Measurements from ENCODE around the gene CERS6.

CERS6 gene

GRCh38 chr2:168583710-168584521 is 127.8 kb downstream of the CERS6 start:
- Histone ChIP-seq H3K36me3 (ENCODE audit: insufficient read depth, low read length) (no peaks in the 10 kb centered on the region), H3K4me3 (ENCODE audit: low read depth in 1 of 2, low read length in 2 of 2) (no peak overlapping the region), H3K4me1 (ENCODE audit: insufficient read depth, low read length) (no peaks in the 10 kb centered on the region), H3K9ac (ENCODE audit: low read length) (no peak overlapping the region), H3K27ac (ENCODE audit: low read depth, low read length) (no peak overlapping the region), H3K9me3 (ENCODE audit: low read length) (no peaks in the 10 kb centered on the region), H3K27me3 (ENCODE audit: control insufficient read depth in 1 of 2, insufficient read depth in 2 of 2, low read length in 2 of 2) (no peaks in the 10 kb centered on the region)

- no peak overlapping the region for H3K9ac ChIP-seq (ENCODE audit: low read length)
- no peaks in the 10 kb centered on the region for H3K27me3 ChIP-seq (ENCODE audit: control insufficient read depth in 1 of 2, insufficient read depth in 2 of 2, low read length in 2 of 2)
- H3K36me3 ChIP-seq (ENCODE audit: insufficient read depth, low read length), result no peaks in the 10 kb centered on the region
- H3K27ac ChIP-seq (ENCODE audit: low read depth, low read length), result no peak overlapping the region
- no peaks in the 10 kb centered on the region for H3K9me3 ChIP-seq (ENCODE audit: low read length)
- no peak overlapping the region for H3K4me3 ChIP-seq (ENCODE audit: low read depth in 1 of 2, low read length in 2 of 2)
- no peaks in the 10 kb centered on the region for H3K4me1 ChIP-seq (ENCODE audit: insufficient read depth, low read length)
These were observed 128.8 kb downstream of the CERS6 start for GRCh38 chr2:168584911-168585310.

- H3K9ac ChIP-seq (ENCODE audit: low read length), result no peak overlapping the region
- no peaks in the 10 kb centered on the region for H3K9me3 ChIP-seq (ENCODE audit: low read length)
- no peaks in the 10 kb centered on the region for H3K36me3 ChIP-seq (ENCODE audit: insufficient read depth, low read length)
- no peak overlapping the region for H3K4me3 ChIP-seq (ENCODE audit: low read depth in 1 of 2, low read length in 2 of 2)
- H3K4me1 ChIP-seq (ENCODE audit: insufficient read depth, low read length), result no peaks in the 10 kb centered on the region
- H3K27ac ChIP-seq (ENCODE audit: low read depth, low read length), result no peak overlapping the region
- H3K27me3 ChIP-seq (ENCODE audit: control insufficient read depth in 1 of 2, insufficient read depth in 2 of 2, low read length in 2 of 2), result no peaks in the 10 kb centered on the region
These were observed 129.6 kb downstream of the CERS6 start for GRCh38 chr2:168585700-168586099.

- Histone ChIP-seq H3K9me3 (ENCODE audit: low read length) (no peaks in the 10 kb centered on the region), H3K36me3 (ENCODE audit: insufficient read depth, low read length) (no peaks in the 10 kb centered on the region), H3K9ac (ENCODE audit: low read length) (no peak overlapping the region), H3K27me3 (ENCODE audit: control insufficient read depth in 1 of 2, insufficient read depth in 2 of 2, low read length in 2 of 2) (no peaks in the 10 kb centered on the region), H3K4me1 (ENCODE audit: insufficient read depth, low read length) (no peaks in the 10 kb centered on the region), H3K4me3 (ENCODE audit: low read depth in 1 of 2, low read length in 2 of 2) (no peak overlapping the region), H3K27ac (ENCODE audit: low read depth, low read length) (no peak overlapping the region)
These were observed 131.2 kb downstream of the CERS6 start for GRCh38 chr2:168587307-168587706.

GRCh38 chr2:168589236-168590211 is 133.5 kb downstream of the CERS6 start:
- Histone ChIP-seq H3K4me3 (ENCODE audit: low read depth in 1 of 2, low read length in 2 of 2) (no peak overlapping the region), H3K9me3 (ENCODE audit: low read length) (no peaks in the 10 kb centered on the region), H3K27me3 (ENCODE audit: control insufficient read depth in 1 of 2, insufficient read depth in 2 of 2, low read length in 2 of 2) (no peaks in the 10 kb centered on the region), H3K36me3 (ENCODE audit: insufficient read depth, low read length) (no peaks in the 10 kb centered on the region), H3K9ac (ENCODE audit: low read length) (no peak overlapping the region), H3K27ac (ENCODE audit: low read depth, low read length) (no peak overlapping the region), H3K4me1 (ENCODE audit: insufficient read depth, low read length) (no peaks in the 10 kb centered on the region)

GRCh38 chr2:168592181-168592831 is 136.2 kb downstream of the CERS6 start:
- Histone ChIP-seq H3K9ac (ENCODE audit: low read length) (no peak overlapping the region), H3K4me1 (ENCODE audit: insufficient read depth, low read length) (no peaks in the 10 kb centered on the region), H3K27ac (ENCODE audit: low read depth, low read length) (no peak overlapping the region), H3K4me3 (ENCODE audit: low read depth in 1 of 2, low read length in 2 of 2) (no peak overlapping the region), H3K27me3 (ENCODE audit: control insufficient read depth in 1 of 2, insufficient read depth in 2 of 2, low read length in 2 of 2) (no peaks in the 10 kb centered on the region), H3K36me3 (ENCODE audit: insufficient read depth, low read length) (no peaks in the 10 kb centered on the region), H3K9me3 (ENCODE audit: low read length) (no peaks in the 10 kb centered on the region)

- no peak overlapping the region for H3K27ac ChIP-seq (ENCODE audit: low read depth, low read length)
- H3K4me1 ChIP-seq (ENCODE audit: insufficient read depth, low read length), result no peaks in the 10 kb centered on the region
- H3K9ac ChIP-seq (ENCODE audit: low read length), result no peak overlapping the region
- no peaks in the 10 kb centered on the region for H3K9me3 ChIP-seq (ENCODE audit: low read length)
- H3K27me3 ChIP-seq (ENCODE audit: control insufficient read depth in 1 of 2, insufficient read depth in 2 of 2, low read length in 2 of 2), result no peaks in the 10 kb centered on the region
- no peak overlapping the region for H3K4me3 ChIP-seq (ENCODE audit: low read depth in 1 of 2, low read length in 2 of 2)
- H3K36me3 ChIP-seq (ENCODE audit: insufficient read depth, low read length), result no peaks in the 10 kb centered on the region
These were observed 137.6 kb downstream of the CERS6 start for GRCh38 chr2:168593713-168594112.

GRCh38 chr2:168594778-168595177 is 138.7 kb downstream of the CERS6 start:
- Histone ChIP-seq H3K27me3 (ENCODE audit: control insufficient read depth in 1 of 2, insufficient read depth in 2 of 2, low read length in 2 of 2) (no peaks in the 10 kb centered on the region), H3K9me3 (ENCODE audit: low read length) (no peaks in the 10 kb centered on the region), H3K36me3 (ENCODE audit: insufficient read depth, low read length) (no peaks in the 10 kb centered on the region), H3K27ac (ENCODE audit: low read depth, low read length) (no peak overlapping the region), H3K4me1 (ENCODE audit: insufficient read depth, low read length) (no peaks in the 10 kb centered on the region), H3K9ac (ENCODE audit: low read length) (no peak overlapping the region), H3K4me3 (ENCODE audit: low read depth in 1 of 2, low read length in 2 of 2) (no peak overlapping the region)

GRCh38 chr2:168596881-168597655 is 141.0 kb downstream of the CERS6 start:
- no peaks in the 10 kb centered on the region for H3K9me3 ChIP-seq (ENCODE audit: low read length)
- no peaks in the 10 kb centered on the region for H3K4me1 ChIP-seq (ENCODE audit: insufficient read depth, low read length)
- no peaks in the 10 kb centered on the region for H3K36me3 ChIP-seq (ENCODE audit: insufficient read depth, low read length)
- H3K27ac ChIP-seq (ENCODE audit: low read depth, low read length), result no peak overlapping the region
- H3K9ac ChIP-seq (ENCODE audit: low read length), result no peak overlapping the region
- H3K27me3 ChIP-seq (ENCODE audit: control insufficient read depth in 1 of 2, insufficient read depth in 2 of 2, low read length in 2 of 2), result no peaks in the 10 kb centered on the region
- H3K4me3 ChIP-seq (ENCODE audit: low read depth in 1 of 2, low read length in 2 of 2), result no peak overlapping the region

- no peaks in the 10 kb centered on the region for H3K27me3 ChIP-seq (ENCODE audit: control insufficient read depth in 1 of 2, insufficient read depth in 2 of 2, low read length in 2 of 2)
- no peaks in the 10 kb centered on the region for H3K36me3 ChIP-seq (ENCODE audit: insufficient read depth, low read length)
- no peak overlapping the region for H3K27ac ChIP-seq (ENCODE audit: low read depth, low read length)
- H3K4me1 ChIP-seq (ENCODE audit: insufficient read depth, low read length), result no peaks in the 10 kb centered on the region
- no peak overlapping the region for H3K4me3 ChIP-seq (ENCODE audit: low read depth in 1 of 2, low read length in 2 of 2)
- H3K9me3 ChIP-seq (ENCODE audit: low read length), result no peaks in the 10 kb centered on the region
- no peak overlapping the region for H3K9ac ChIP-seq (ENCODE audit: low read length)
These were observed 143.7 kb downstream of the CERS6 start for GRCh38 chr2:168599738-168600137.

- no peaks in the 10 kb centered on the region for H3K9me3 ChIP-seq (ENCODE audit: low read length)
- no peaks in the 10 kb centered on the region for H3K4me1 ChIP-seq (ENCODE audit: insufficient read depth, low read length)
- no peaks in the 10 kb centered on the region for H3K27me3 ChIP-seq (ENCODE audit: control insufficient read depth in 1 of 2, insufficient read depth in 2 of 2, low read length in 2 of 2)
- H3K27ac ChIP-seq (ENCODE audit: low read depth, low read length), result no peak overlapping the region
- no peak overlapping the region for H3K9ac ChIP-seq (ENCODE audit: low read length)
- H3K4me3 ChIP-seq (ENCODE audit: low read depth in 1 of 2, low read length in 2 of 2), result no peak overlapping the region
- H3K36me3 ChIP-seq (ENCODE audit: insufficient read depth, low read length), result no peaks in the 10 kb centered on the region
These were observed 144.9 kb downstream of the CERS6 start for GRCh38 chr2:168600949-168601348.

Data from muscle layer of colon (tissue), 2 donors.